GM12878 (cell line): ENCODE results near the gene LRWD1.
"Not testable (repeated sequence)": the region's sequence is repeated elsewhere in the genome, so short reads cannot be mapped to it uniquely, and the experiment has no call there.

Experiments
- ATF7 ChIP-seq: fragments of 450-650 bp; IDR thresholded peaks from 2 replicates; pipeline ENCODE4 v1.6.1; 2016; ENCODE audit warnings: low read depth, mild to moderate bottlenecking
- BCL11A ChIP-seq: IDR thresholded peaks from 2 replicates; pipeline ENCODE4 v1.6.1; 2011; ENCODE audit warnings: low read depth, low read length
- CTCF ChIP-seq, 3 experiments: IDR thresholded peaks in 2 of 3; conservative IDR thresholded peaks in 1 of 3; 2 replicates each; pipeline ENCODE4 v1.5.1; 2011; ENCODE audit warnings: low read depth in 3 of 3, low read length in 3 of 3, mild to moderate bottlenecking in 3 of 3, control low read depth in 2 of 3, moderate library complexity in 2 of 3, inconsistent platforms in 1 of 3, mixed read lengths in 1 of 3; ENCODE audit not compliant: control insufficient read depth in 2 of 3, insufficient read depth in 1 of 3; ENCODE audit errors: extremely low read depth in 1 of 3
- ESRRA ChIP-seq: IDR thresholded peaks from 2 replicates; pipeline ENCODE4 v1.6.1; 2012; ENCODE audit warnings: mild to moderate bottlenecking, low read length, improper control_type of control experiment
- GABPA ChIP-seq: IDR thresholded peaks from 2 replicates; pipeline ENCODE4 v1.6.1; 2014; ENCODE audit warnings: antibody characterized with exemption, low read depth, mild to moderate bottlenecking, inconsistent platforms
- MXI1 ChIP-seq: fragments of 150-350 bp; IDR thresholded peaks from 2 replicates; pipeline ENCODE4 v1.6.1; 2011; ENCODE audit warnings: low read depth, mild to moderate bottlenecking, inconsistent platforms, low read length, improper control_type of control experiment
- NRF1 ChIP-seq: conservative IDR thresholded peaks from 2 replicates; pipeline ENCODE4 v1.6.1; 2011; ENCODE audit warnings: mild to moderate bottlenecking, low read depth, low read length, improper control_type of control experiment
- SP1 ChIP-seq: IDR thresholded peaks from one replicate; pipeline ENCODE4 v1.6.1; 2011; ENCODE audit warnings: low read depth, low read length
- YY1 ChIP-seq: IDR thresholded peaks from 2 replicates; pipeline ENCODE4 v1.6.1; 2011; ENCODE audit warnings: low read depth, mild to moderate bottlenecking, low read length

GRCh38 chr7:102498321-102498720 lies 33.5 kb downstream of the LRWD1 start:
- not testable (repeated sequence) for TF ChIP-seq YY1; MXI1; CTCF (IDR thresholded peaks at IDR 0.05 in 2 of 3, conservative IDR thresholded peaks at IDR 0.05 in 1 of 3; ENCODE audit: control insufficient read depth in 2 of 3, extremely low read depth in 1 of 3, insufficient read depth in 1 of 3, low read depth in 3 of 3, low read length in 3 of 3); ESRRA; NRF1; BCL11A; GABPA; ATF7; SP1
